Measurements from ENCODE around the gene TRANK1. TPM values are rescaled to one million over a fixed set of nuclear protein-coding genes. Genes with fewer than 3 reads are reported as not detected.

Gene TRANK1
- total RNA-seq, 2 donors from 2014 or later = 21.3 to 50.7 TPM

DNA sequence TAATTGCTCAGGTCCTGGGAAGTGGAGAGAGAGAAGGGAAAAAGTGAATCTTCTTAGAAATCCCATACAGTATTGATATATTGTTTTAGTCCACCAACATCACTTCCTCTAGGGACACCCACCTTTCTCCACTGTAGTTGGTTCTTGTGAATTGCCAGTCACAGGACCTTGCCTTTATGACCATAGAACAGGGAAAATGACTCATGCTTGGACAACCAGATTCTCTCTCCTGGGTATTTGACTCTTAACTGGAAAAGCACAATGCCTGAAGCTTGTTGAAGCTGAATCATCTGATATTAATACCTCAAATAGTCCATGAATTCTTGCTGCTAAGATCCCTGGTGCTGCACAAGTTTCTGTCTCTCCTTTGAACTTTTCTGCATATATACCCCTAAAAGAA lies 148.0 kb downstream of the TRANK1 start:
- DNase-seq = no peak
- intact Hi-C loops (cut with DNase I) = no loop called here
- H3K27ac ChIP-seq = no peak overlapping the region
- no peaks in the 10 kb centered on the region for H3K9me3 ChIP-seq
- no peak overlapping the region for H3K9ac ChIP-seq (ENCODE audit: low read depth in 2 of 2, low read length in 2 of 2)
- H3K4me1 ChIP-seq = no peaks in the 10 kb centered on the region
- no peaks in the 10 kb centered on the region for H3K36me3 ChIP-seq
- H3K4me3 ChIP-seq = no peak overlapping the region
- H3K27me3 ChIP-seq = no peaks in the 10 kb centered on the region
- TF ChIP-seq CTCF (IDR thresholded peaks at IDR 0.05) = no peak

GRCh38 chr3:36796161-36796560 lies 148.7 kb downstream of the TRANK1 start:
- Histone ChIP-seq H3K4me1 (no peaks in the 10 kb centered on the region), H3K9me3 (no peaks in the 10 kb centered on the region), H3K4me3 (no peak overlapping the region), H3K9ac (ENCODE audit: low read depth in 2 of 2, low read length in 2 of 2) (no peak overlapping the region), H3K27me3 (no peaks in the 10 kb centered on the region), H3K36me3 (no peaks in the 10 kb centered on the region), H3K27ac (no peak overlapping the region)
- no peak for DNase-seq
- TF ChIP-seq CTCF (IDR thresholded peaks at IDR 0.05) = no peak
- intact Hi-C loops (cut with DNase I) = no loop called here

- intact Hi-C loops (cut with DNase I) = no loop called here
- no peaks in the 10 kb centered on the region for H3K36me3 ChIP-seq
- no peak overlapping the region for H3K27ac ChIP-seq
These were observed 149.2 kb downstream of the TRANK1 start for GRCh38 chr3:36795622-36796021.

GRCh38 chr3:36792342-36792741 lies 152.5 kb downstream of the TRANK1 start:
- intact Hi-C loops (cut with DNase I) = no loop called here
- no peak overlapping the region for H3K27ac ChIP-seq
- DNase-seq = no peak

More at GRCh38 chr3:36795622-36796021, 149.2 kb downstream of the TRANK1 start:
- no peaks in the 10 kb centered on the region for H3K9me3 ChIP-seq
- H3K4me1 ChIP-seq = no peaks in the 10 kb centered on the region
- no peak overlapping the region for H3K9ac ChIP-seq (ENCODE audit: low read depth in 2 of 2, low read length in 2 of 2)
- TF ChIP-seq CTCF (IDR thresholded peaks at IDR 0.05) = no peak
- no peak for DNase-seq
- no peak overlapping the region for H3K4me3 ChIP-seq
- no peaks in the 10 kb centered on the region for H3K27me3 ChIP-seq

GRCh38 chr3:36790765-36791164 lies 154.1 kb downstream of the TRANK1 start:
- no peak for DNase-seq

More at GRCh38 chr3:36792342-36792741, 152.5 kb downstream of the TRANK1 start:
- H3K9me3 ChIP-seq = no peaks in the 10 kb centered on the region
- no peaks in the 10 kb centered on the region for H3K4me1 ChIP-seq
- H3K9ac ChIP-seq (ENCODE audit: low read depth in 2 of 2, low read length in 2 of 2) = no peak overlapping the region
- no peaks in the 10 kb centered on the region for H3K27me3 ChIP-seq
- TF ChIP-seq CTCF (IDR thresholded peaks at IDR 0.05) = no peak
- H3K36me3 ChIP-seq = no peaks in the 10 kb centered on the region
- H3K4me3 ChIP-seq = no peak overlapping the region

More at GRCh38 chr3:36790765-36791164, 154.1 kb downstream of the TRANK1 start:
- Histone ChIP-seq H3K9ac (ENCODE audit: low read depth in 2 of 2, low read length in 2 of 2) (no peak overlapping the region), H3K4me1 (no peaks in the 10 kb centered on the region), H3K27ac (no peak overlapping the region), H3K27me3 (no peaks in the 10 kb centered on the region), H3K36me3 (no peaks in the 10 kb centered on the region), H3K4me3 (no peak overlapping the region), H3K9me3 (no peaks in the 10 kb centered on the region)
- intact Hi-C loops (cut with DNase I) = no loop called here
- no peak for TF ChIP-seq CTCF (IDR thresholded peaks at IDR 0.05)
